Neural progenitor cell (in vitro differentiated cells): ENCODE measurements around the gene LTF. TPM values are rescaled to one million over a fixed set of nuclear protein-coding genes. Genes with fewer than 3 reads are reported as not detected.

Experiments
- DNase-seq: peaks from one replicate; pipeline ENCODE4 v3.0.0-alpha.2; 2016; ENCODE audit warnings: low spot score
- H2AFZ ChIP-seq: fragments of 200-600 bp; sonication (generic); replicated peaks from 2 replicates; pipeline ENCODE4 v1.6.1; 2016; ENCODE audit warnings: antibody characterized with exemption
- H3F3A ChIP-seq: fragments of 200-600 bp; sonication (generic); 2 replicates; pipeline ENCODE4 v1.6.1; 2016; ENCODE audit warnings: antibody characterized with exemption, low read depth
- H3K27ac ChIP-seq: fragments of 200-600 bp; sonication (generic); 2 replicates; pipeline ENCODE4 v1.5.1; 2016; ENCODE audit warnings: mild to moderate bottlenecking
- H3K27me3 ChIP-seq: fragments of 200-600 bp; sonication (generic); 2 replicates; pipeline ENCODE4 v1.6.1; 2016; ENCODE audit warnings: mild to moderate bottlenecking, moderate library complexity
- H3K36me3 ChIP-seq: fragments of 200-600 bp; sonication (generic); 2 replicates; pipeline ENCODE4 v1.5.1; 2016
- H3K4me1 ChIP-seq: fragments of 200-600 bp; sonication (generic); 2 replicates; pipeline ENCODE4 v1.6.1; 2016; ENCODE audit warnings: mixed run types
- H3K4me2 ChIP-seq: fragments of 200-600 bp; sonication (generic); 2 replicates; pipeline ENCODE4 v1.6.1; 2016
- H3K4me3 ChIP-seq: fragments of 200-600 bp; sonication (generic); 2 replicates; pipeline ENCODE4 v1.5.1; 2016
- H3K79me2 ChIP-seq: fragments of 200-600 bp; sonication (generic); 2 replicates; pipeline ENCODE4 v1.6.1; 2016; ENCODE audit warnings: low read depth
- H3K9ac ChIP-seq: fragments of 200-600 bp; sonication (generic); 2 replicates; pipeline ENCODE4 v1.6.1; 2016
- H3K9me3 ChIP-seq: fragments of 200-600 bp; sonication (generic); 2 replicates; pipeline ENCODE4 v1.5.1; 2016; ENCODE audit warnings: low read depth
- H4K20me1 ChIP-seq: fragments of 200-600 bp; sonication (generic); 2 replicates; pipeline ENCODE4 v1.6.1; 2016; ENCODE audit warnings: low read depth
- H3K27ac Mint-ChIP-seq: 3 replicates; pipeline ENCODE4 v1.8.0; 2021; ENCODE audit warnings: mixed read lengths
- H3K27me3 Mint-ChIP-seq: 2 replicates; pipeline ENCODE4 v1.8.0; 2022; ENCODE audit warnings: low read depth, mild to moderate bottlenecking, inconsistent platforms, moderate library complexity, mixed read lengths; ENCODE audit not compliant: insufficient read depth
- H3K36me3 Mint-ChIP-seq: 3 replicates; pipeline ENCODE4 v1.8.0; 2021; ENCODE audit warnings: mixed read lengths
- H3K4me1 Mint-ChIP-seq: 3 replicates; pipeline ENCODE4 v1.8.0; 2021; ENCODE audit warnings: mixed read lengths
- H3K4me3 Mint-ChIP-seq: 3 replicates; pipeline ENCODE4 v1.8.0; 2021; ENCODE audit warnings: mild to moderate bottlenecking, moderate library complexity, mixed read lengths
- H3K9me3 Mint-ChIP-seq: 3 replicates; pipeline ENCODE4 v1.8.0; 2020; ENCODE audit warnings: mixed read lengths
- EZH2 ChIP-seq: fragments of 200-600 bp; sonication (generic); IDR thresholded peaks from 2 replicates; pipeline ENCODE4 v1.6.1; 2017; ENCODE audit warnings: antibody characterized with exemption, mild to moderate bottlenecking, moderate library complexity
- EZH2phosphoT487 ChIP-seq: fragments of 200-600 bp; sonication (generic); IDR thresholded peaks from 2 replicates; pipeline ENCODE4 v1.6.1; 2017; ENCODE audit warnings: antibody characterized with exemption
- total RNA-seq: library from RNA; depleted of rRNA; stranded (reverse); fragments of >200 nt; gene quantifications from 2 replicates; pipeline ENCODE4 v1.2.3, GENCODE V29; 2015; ENCODE audit warnings: low replicate concordance
- TF ChIP-seq, protein P1 (sequence below): fragments of 200-600 bp; sonication (generic); IDR thresholded peaks from 2 replicates; pipeline ENCODE4 v1.5.1; 2017; ENCODE audit warnings: antibody characterized with exemption, mild to moderate bottlenecking

LTF gene
- total RNA-seq, 1 donor from 2014 or later = not detected

GRCh38 chr3:46460051-46460450 is 4.7 kb downstream of the LTF start:
- Histone ChIP-seq H3K9ac (no peak overlapping the region), H3K36me3 (no peaks in the 10 kb centered on the region), H3K4me2 (no peak overlapping the region), H3K9me3 (no peaks in the 10 kb centered on the region), H3K4me1 (no peaks in the 10 kb centered on the region), H3K27me3 (peaks cover 1% of the 10 kb centered on the region), H3F3A (no peaks in the 10 kb centered on the region), H3K27ac (no peak overlapping the region), H4K20me1 (no peaks in the 10 kb centered on the region), H2AFZ (no peak overlapping the region), H3K79me2 (no peaks in the 10 kb centered on the region), H3K4me3 (no peak overlapping the region)
- TF ChIP-seq, protein P1, sequence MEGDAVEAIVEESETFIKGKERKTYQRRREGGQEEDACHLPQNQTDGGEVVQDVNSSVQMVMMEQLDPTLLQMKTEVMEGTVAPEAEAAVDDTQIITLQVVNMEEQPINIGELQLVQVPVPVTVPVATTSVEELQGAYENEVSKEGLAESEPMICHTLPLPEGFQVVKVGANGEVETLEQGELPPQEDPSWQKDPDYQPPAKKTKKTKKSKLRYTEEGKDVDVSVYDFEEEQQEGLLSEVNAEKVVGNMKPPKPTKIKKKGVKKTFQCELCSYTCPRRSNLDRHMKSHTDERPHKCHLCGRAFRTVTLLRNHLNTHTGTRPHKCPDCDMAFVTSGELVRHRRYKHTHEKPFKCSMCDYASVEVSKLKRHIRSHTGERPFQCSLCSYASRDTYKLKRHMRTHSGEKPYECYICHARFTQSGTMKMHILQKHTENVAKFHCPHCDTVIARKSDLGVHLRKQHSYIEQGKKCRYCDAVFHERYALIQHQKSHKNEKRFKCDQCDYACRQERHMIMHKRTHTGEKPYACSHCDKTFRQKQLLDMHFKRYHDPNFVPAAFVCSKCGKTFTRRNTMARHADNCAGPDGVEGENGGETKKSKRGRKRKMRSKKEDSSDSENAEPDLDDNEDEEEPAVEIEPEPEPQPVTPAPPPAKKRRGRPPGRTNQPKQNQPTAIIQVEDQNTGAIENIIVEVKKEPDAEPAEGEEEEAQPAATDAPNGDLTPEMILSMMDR = no peak
- TF ChIP-seq EZH2phosphoT487 = no peak
- TF ChIP-seq EZH2 = no peak
- H3K9me3 Mint-ChIP-seq = peaks cover 4% of the 10 kb centered on the region
- H3K27me3 Mint-ChIP-seq = peaks cover 8% of the 10 kb centered on the region
- H3K4me1 Mint-ChIP-seq = no peaks in the 10 kb centered on the region
- H3K4me3 Mint-ChIP-seq = no peak overlapping the region
- DNase-seq = no peak
- no peaks in the 10 kb centered on the region for H3K36me3 Mint-ChIP-seq
- no peak overlapping the region for H3K27ac Mint-ChIP-seq

- Mint-ChIP-seq H3K27ac (no peak overlapping the region), H3K4me3 (no peak overlapping the region), H3K9me3 (peaks cover 4% of the 10 kb centered on the region), H3K4me1 (peaks cover 2% of the 10 kb centered on the region), H3K36me3 (no peaks in the 10 kb centered on the region), H3K27me3 (peaks cover 2% of the 10 kb centered on the region)
- no peaks in the 10 kb centered on the region for H4K20me1 ChIP-seq
- TF ChIP-seq, protein P1 = no peak
- TF ChIP-seq EZH2phosphoT487 (no peak), EZH2 (no peak)
- no peak overlapping the region for H2AFZ ChIP-seq
- H3K9ac ChIP-seq = no peak overlapping the region
- H3K27ac ChIP-seq = no peak overlapping the region
- no peaks in the 10 kb centered on the region for H3K4me1 ChIP-seq
- no peaks in the 10 kb centered on the region for H3K79me2 ChIP-seq
- no peaks in the 10 kb centered on the region for H3K9me3 ChIP-seq
- no peaks in the 10 kb centered on the region for H3K27me3 ChIP-seq
- H3K36me3 ChIP-seq = no peaks in the 10 kb centered on the region
- no peak for DNase-seq
- H3K4me3 ChIP-seq = no peak overlapping the region
- no peaks in the 10 kb centered on the region for H3F3A ChIP-seq
- H3K4me2 ChIP-seq = no peak overlapping the region
These were observed 8.6 kb downstream of the LTF start for GRCh38 chr3:46456118-46456517.

GRCh38 chr3:46455231-46456115 is 9.2 kb downstream of the LTF start:
- Mint-ChIP-seq H3K9me3 (no peaks in the 10 kb centered on the region), H3K27me3 (peaks cover 2% of the 10 kb centered on the region), H3K4me3 (no peak overlapping the region), H3K36me3 (no peaks in the 10 kb centered on the region), H3K27ac (no peak overlapping the region), H3K4me1 (peaks cover 2% of the 10 kb centered on the region)
- Histone ChIP-seq H4K20me1 (no peaks in the 10 kb centered on the region), H3F3A (no peaks in the 10 kb centered on the region), H3K4me3 (no peak overlapping the region), H3K27ac (no peak overlapping the region), H3K9me3 (no peaks in the 10 kb centered on the region), H3K27me3 (no peaks in the 10 kb centered on the region), H3K9ac (no peak overlapping the region), H3K79me2 (no peaks in the 10 kb centered on the region), H3K4me1 (no peaks in the 10 kb centered on the region), H3K36me3 (no peaks in the 10 kb centered on the region), H2AFZ (no peak overlapping the region), H3K4me2 (no peak overlapping the region)
- TF ChIP-seq EZH2 (no peak), EZH2phosphoT487 (no peak)
- TF ChIP-seq, protein P1 = no peak
- no peak for DNase-seq
